ENCODE results near the gene SEMA3C. TPM values are rescaled to one million over a fixed set of nuclear protein-coding genes. Genes with fewer than 3 reads are reported as not detected.

The SEMA3C gene
- total RNA-seq, 1 experiment from 2014 or later = 116 TPM

- DNase-seq (ENCODE audit: low read depth) = no peak
Measured at GRCh38 chr7:80889525-80889924, 29.3 kb downstream of the SEMA3C start.

GRCh38 chr7:80885757-80886156 lies 33.1 kb downstream of the SEMA3C start:
- no peak for DNase-seq (ENCODE audit: low read depth)

- peak; percentile 55 for DNase-seq (ENCODE audit: low read depth)
Measured at GRCh38 chr7:80884511-80885195, 34.2 kb downstream of the SEMA3C start.

GRCh38 chr7:80883154-80884025 lies 35.5 kb downstream of the SEMA3C start:
- peak; percentile 100 for DNase-seq (ENCODE audit: low read depth)

- no peak for DNase-seq (ENCODE audit: low read depth)
Measured at GRCh38 chr7:80882213-80882801, 36.5 kb downstream of the SEMA3C start.

DNA sequence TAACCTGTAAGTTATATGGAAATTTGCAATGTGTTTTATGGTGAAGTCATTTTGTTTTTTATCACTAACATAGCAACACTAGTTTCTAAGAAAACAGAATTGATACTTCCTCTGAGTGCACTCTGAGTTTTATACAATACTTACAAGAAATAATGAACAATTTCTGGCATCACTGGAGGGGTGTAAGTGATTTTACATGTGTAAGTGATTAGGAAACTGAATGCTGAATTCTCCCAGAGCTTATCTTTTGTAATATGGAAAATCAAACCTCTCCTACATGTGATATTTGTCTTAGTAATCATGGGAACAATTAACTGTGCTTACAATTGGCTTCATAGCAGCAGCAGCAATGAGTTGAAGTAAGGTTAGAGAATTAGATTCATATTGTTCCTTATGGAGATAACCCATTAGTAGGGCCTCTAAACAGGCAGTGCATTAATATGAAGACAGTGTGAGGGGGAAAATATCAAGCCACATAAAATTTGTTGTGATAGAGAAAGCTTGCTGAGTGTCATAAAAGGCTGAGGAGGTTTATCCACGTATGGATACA lies 37.4 kb downstream of the SEMA3C start:
- no peak for DNase-seq (ENCODE audit: low read depth)

GRCh38 chr7:80879849-80880248 lies 39.0 kb downstream of the SEMA3C start:
- peak; percentile 90 for DNase-seq (ENCODE audit: low read depth)

DNA sequence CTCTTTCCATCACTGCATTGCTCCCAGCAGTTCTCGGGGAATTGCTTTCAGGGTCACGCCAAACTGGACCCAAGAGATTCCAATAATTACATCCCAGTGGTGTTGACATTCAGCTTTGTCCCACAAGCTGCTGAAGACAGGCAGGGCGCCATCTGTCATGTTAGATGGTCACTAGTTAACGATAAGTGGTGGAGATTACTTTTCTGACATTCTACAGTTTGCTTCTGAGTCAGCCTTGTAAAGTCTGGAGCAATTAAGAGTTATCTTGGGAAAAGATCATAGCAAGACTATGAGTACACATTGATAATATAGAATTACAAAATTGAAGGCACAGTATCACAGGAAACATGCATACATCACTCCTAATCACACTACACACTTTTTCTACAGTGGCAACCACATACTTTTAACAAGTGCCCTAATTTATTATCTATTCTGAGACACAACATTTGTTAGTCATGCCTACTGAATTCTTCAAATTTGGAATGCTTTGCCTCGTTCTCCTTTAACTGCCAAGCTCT lies 41.9 kb downstream of the SEMA3C start:
- peak; percentile 94 for DNase-seq (ENCODE audit: low read depth)

GRCh38 chr7:80875537-80876120 lies 43.2 kb downstream of the SEMA3C start:
- no peak for DNase-seq (ENCODE audit: low read depth)

GRCh38 chr7:80873140-80873539 lies 45.7 kb downstream of the SEMA3C start:
- no peak for DNase-seq (ENCODE audit: low read depth)

- DNase-seq (ENCODE audit: low read depth) = no peak
Measured at GRCh38 chr7:80871228-80871627, 47.6 kb downstream of the SEMA3C start.

DNA sequence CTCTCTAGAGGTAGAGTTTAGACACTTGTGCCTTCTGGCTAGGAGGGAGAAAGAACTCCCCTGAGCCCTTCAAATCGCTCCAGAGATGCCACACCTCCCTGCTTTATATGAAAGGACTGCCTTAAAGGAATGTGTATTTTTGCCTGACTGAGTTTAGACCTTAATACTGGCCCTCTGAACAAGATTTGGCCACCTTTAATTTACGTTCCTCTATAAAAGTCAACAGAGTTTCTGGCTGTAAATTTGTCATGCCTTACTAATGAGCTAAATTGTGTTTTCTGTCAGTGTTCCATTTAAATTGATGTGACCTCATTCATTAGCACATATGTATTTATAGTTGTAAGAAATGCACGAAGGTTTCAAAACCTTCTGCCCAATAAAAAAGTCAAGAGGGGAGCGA lies 48.0 kb downstream of the SEMA3C start:
- no peak for DNase-seq (ENCODE audit: low read depth)

DNA sequence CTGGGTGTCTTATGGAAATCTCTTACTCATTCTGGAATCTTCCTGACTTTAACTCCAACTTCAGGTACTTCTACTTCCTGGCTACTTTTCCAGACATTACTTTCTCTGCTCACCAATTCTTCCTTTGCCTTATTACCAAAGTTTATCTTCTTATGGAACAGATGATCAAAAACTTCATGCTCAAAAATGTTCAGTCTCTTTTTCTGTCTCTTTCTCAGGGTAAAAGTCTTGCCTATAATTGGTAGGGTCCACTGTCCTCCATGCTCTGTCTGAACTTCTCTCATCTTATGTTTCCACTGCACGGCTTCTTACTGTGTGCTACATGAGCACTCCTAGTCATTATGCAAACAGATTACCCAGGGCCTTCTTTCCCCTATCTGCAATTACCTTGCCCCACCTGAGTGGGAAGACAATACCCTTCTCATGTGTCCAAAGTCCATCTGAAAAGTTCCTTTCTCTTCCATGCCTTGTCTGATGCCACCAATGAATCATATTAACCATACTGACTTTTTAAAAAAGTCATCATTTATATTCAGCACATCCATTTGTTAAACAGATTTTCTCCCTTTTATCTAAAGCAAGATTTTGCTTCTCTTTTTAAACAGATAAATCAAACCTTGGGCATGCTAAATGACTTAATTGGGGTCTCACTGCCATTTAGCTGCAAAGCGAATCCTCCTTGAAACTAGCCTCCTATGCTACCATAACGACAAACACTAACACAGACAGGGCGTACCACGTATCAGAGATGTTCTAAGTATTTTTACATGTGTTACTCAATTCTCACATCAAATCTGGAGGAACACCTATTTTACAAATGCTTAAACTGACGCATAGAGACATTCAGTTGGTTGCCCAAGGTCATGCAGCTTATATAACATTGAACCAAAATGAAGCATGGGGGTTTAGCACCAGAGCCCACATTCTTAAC lies 48.8 kb downstream of the SEMA3C start:
- DNase-seq (ENCODE audit: low read depth) = no peak

DNA sequence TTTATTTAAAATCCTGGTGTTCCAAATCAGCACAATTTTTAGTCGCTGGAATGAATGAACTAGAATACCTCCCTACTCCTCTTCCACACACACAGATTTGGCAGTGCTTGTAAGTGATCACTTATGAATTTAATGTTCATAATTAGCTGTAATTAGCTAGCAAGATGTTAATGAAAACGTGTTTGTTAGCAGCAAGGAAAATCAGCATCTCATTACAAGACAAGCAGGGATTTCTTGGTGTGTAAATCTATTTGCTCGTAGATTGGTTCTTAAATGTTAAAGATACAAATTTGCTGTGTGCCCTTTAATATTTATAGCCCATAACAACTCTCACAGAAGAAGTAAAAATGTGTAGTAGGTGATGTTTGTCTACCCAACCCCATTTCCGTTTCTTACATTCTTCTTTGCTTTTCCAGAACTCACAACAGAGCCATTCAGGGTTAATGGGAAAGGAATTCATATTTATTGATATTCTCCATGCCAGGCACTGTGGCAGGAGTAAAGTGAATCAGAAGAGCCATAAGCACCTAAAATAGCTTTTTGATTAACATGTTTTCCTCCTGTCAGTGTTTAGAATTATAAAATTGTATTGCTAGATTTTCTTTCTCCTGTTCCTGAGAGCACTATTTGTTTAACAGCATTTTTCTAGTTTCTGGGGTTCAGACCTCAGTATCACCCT lies 49.6 kb downstream of the SEMA3C start:
- DNase-seq (ENCODE audit: low read depth) = no peak

DNA sequence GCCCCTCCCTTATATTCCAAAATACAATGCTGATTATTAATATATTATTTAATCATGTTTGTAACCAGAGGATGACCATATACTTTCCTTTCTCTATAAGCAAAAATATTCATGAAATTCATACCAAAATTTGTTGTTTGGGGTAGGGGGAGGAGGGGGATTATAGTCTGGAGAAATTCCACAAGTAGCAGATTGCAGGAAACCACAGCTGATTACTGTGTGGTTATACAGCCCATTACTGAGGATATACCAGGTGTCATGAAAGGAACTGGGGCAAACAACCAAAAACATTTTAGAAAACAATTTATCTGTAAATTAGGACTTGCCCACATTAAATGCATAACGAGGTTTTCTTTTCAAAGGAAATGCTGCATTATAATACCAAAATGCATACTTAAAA lies 50.3 kb downstream of the SEMA3C start:
- no peak for DNase-seq (ENCODE audit: low read depth)

- DNase-seq (ENCODE audit: low read depth) = no peak
Measured at GRCh38 chr7:80860554-80860953, 58.3 kb downstream of the SEMA3C start.

DNA sequence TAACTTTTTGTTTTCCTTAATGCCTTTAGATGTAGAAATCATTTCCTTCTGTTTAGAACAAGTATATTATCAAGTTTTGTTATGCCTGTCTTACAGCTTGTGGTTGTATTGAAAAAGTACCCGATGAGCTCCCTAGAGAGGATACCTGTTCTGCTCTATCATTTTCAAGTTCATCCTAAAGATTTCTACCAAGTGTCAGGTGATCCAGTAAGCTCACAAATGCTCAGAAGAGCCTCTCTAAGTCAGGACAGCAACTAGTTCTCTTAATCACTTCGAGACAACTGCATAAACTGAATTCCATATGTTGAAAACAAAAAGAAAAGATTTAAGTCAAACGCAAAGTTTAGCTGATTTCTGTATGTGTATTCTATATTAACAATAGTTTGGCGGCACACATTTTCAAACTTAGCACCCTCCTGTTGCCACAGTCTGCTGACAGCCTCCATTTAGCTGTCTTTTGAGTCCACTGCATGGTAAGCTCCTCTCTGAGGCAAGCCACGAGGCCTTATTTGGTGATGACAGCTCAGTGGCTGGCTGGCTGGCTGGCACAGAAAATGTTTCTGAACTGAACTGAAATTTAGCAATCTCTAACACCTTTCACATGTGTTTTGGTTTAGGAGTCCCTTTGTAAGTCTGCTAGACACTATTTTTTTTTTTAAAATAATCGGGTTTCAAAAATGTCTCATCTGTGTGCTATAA lies 59.4 kb downstream of the SEMA3C start:
- peak; percentile 65 for DNase-seq (ENCODE audit: low read depth)

DNA sequence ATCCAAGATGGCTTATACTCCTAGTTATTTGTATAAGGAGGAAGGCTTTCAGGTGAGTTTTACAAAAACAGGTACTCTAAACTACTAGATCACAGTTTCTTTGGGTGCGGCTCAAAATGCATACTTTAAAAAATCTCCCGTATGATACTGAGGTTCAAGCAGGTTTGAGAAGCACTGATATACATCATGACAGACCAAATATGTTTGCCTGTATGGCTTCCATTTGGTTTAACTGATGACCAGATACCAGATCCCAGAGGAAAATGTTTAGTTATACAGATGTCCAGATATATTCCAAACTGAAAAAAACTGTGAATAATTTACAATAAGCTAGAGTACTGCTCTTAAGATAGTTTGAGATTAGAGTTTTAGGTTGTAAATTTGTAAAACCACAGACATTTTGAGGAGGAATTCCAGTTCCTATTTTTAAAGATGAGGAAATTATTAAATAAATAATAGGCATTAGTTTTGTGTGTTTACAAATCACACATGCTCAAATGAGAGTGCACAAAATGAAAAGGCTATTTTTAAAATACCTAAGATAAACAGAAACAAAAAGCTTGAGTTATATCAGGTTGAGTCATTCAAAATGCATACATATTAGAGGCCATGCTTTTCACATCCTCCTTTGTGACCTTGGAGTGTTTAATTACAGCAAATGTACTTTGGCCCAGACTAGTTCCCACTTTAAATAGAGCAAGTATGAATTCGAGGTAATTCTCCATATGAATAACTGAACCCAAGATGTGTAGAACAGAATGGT lies 60.5 kb downstream of the SEMA3C start:
- peak; percentile 52 for DNase-seq (ENCODE audit: low read depth)

DNA sequence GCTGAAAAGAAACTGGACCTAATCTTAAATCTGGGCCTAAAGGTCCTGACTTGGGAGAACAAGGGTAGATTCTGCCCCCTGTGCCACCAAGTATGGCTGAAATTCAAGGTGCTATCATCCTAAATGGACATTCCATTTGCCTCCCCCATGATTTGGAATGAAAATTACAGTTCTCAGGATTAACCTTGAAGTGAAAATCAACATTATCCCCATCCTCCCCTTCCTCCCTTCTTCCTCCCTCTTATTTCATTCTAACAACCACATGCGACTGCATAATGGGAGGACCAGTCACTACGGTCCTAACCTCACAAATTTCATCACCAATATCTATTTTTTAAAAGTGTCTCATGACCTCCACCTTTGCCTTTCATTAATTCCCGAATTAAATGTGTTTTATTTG lies 62.1 kb downstream of the SEMA3C start:
- DNase-seq (ENCODE audit: low read depth) = no peak
